Lung microvascular endothelial cell (primary cell): Measurements from ENCODE around the gene TKTL1. TPM values are rescaled to one million over a fixed set of nuclear protein-coding genes. Genes with fewer than 3 reads are reported as not detected.
"Not testable (repeated sequence)": the region's sequence is repeated elsewhere in the genome, so short reads cannot be mapped to it uniquely, and the experiment has no call there.

Experiments
- DNase-seq, 2 donors: peaks; one replicate each; pipeline versions ENCODE4 v3.0.0 to v3.0.0-alpha.2; 2010; ENCODE audit warnings: low read depth in 2 of 2
- total RNA-seq: library from RNA; depleted of rRNA; stranded (reverse); fragments of >200 nt; gene quantifications from 2 replicates; pipeline ENCODE4 v1.2.1, GENCODE V29; 2014

Gene TKTL1
- total RNA-seq, 1 donor from 2014 or later = not detected

GRCh38 chrX:154341399-154342298 lies 46.1 kb downstream of the TKTL1 start:
- not testable (repeated sequence) for DNase-seq

GRCh38 chrX:154343063-154343462 lies 47.5 kb downstream of the TKTL1 start:
- DNase-seq = not testable (repeated sequence)

- not testable (repeated sequence) for DNase-seq
These were observed 48.0 kb downstream of the TKTL1 start for GRCh38 chrX:154343620-154344019.

DNA sequence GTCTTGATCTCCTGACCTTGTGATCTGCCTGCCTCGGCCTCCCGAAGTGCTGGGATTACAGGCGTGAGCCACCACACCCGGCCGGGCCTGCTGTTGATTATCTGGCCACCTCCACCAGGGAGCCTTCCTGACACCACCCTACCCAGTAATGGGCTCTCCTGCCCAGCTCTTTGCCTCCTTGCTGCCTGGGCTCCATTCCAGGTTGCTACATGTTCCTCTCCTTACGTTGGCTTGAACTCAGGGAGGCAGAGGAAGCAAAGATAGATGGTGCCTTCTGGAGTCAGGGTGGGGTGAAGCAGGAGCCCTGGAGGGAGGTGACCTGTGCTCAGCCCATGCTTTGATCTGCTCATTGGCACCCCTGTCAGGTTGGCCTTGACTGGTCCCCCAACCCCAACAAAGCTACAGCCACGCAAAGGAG lies 52.5 kb downstream of the TKTL1 start:
- no peak for DNase-seq

- no peak for DNase-seq
These were observed 53.2 kb downstream of the TKTL1 start for GRCh38 chrX:154348646-154349358.

GRCh38 chrX:154349359-154349935 lies 53.9 kb downstream of the TKTL1 start:
- DNase-seq = no peak

GRCh38 chrX:154349979-154350378 lies 54.4 kb downstream of the TKTL1 start:
- DNase-seq = no peak

DNA sequence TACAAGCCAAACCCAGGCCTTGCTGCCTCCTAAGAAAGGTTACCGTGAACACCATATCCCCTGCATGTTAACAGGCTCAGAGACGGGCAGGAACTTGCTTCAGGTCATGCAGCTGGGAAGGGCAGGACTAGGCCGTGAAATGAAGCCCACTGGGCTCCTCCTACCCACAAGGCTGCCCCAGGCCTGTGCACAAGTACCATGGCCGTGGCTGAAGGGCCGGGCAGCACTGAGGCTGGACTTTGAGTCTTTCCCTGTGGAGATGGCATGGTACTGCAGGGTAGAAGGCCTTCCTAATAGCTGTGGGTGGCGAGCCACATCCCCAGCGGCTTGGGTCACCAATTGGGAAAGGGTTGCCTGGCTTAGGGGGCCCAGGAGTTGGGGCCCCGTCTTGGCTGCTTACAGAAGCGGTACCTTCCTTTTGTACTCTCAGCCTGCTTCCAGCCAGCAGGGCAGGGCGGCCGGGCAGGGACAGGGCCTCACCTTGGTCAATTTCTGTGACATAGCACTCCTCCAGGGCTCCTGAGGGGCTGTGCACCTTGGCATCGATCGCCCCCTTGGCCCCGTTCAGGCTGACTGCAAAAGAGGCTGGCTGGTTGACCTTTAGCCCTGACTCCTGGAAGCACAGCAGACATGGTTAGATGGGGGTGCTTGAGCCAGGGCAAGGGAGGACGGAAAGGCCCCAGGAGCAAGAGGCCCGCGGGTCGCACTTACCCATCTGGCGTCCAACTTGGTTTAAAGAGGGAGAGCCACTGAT lies 55.0 kb downstream of the TKTL1 start:
- no peak for DNase-seq

DNA sequence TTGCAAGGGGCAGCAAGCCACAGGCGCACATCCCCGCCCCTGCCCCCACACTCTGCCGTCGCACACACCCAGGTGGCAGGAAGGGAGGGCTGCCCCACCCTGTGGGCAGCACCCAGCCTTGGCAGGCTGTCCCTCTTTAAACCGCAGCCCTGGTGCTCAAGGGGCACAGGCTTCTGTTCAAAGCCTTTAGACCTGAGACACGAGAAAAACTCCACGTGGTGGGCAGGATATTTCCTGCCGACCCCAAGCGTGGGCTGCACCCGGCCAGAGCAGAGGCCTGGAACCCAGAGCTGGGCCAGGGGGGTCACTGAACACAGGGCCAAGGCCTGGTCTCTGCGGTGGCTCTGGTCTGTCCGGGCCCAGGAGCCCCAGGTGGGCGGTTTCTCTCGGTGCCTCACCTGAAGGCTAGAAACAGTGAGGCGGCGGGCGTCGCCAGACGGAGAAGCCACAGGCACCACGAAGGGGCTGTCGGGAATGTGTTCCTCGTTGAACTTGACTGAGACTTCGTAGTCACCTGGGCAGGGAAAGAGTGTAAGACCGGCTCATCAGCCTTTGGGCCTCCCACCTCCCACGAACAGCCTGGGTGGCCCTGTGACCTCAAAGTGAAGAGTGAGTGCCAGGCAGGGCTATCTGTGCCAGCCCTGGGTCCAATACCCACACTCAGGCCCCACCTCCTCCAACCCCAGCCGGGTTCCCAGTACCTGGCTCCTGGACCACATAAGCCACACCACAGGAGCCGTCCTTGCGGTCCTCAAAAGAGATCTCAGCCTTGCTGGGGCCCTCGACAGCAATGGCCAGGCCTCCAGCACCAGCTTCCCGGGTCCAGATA lies 55.8 kb downstream of the TKTL1 start:
- DNase-seq = no peak

DNA sequence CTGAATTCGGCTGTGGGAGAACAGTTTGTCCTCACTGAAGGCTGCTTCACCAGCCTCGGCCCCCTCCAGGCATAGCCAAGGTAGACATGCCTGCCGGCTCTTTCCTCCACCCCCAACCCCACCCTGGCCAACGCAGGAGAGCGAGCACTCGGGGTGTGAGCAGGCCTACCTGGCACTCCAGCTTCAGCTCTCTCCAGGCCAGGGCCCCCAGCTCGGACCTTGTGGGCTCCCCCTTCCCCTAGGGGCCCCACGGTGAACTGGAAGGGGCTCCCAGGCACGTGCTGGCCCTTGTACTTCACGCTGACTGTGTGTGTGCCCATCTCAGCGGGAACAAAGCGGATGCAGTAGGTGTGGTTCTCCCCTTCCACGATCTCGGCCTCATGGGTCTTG lies 56.4 kb downstream of the TKTL1 start:
- DNase-seq = no peak

DNA sequence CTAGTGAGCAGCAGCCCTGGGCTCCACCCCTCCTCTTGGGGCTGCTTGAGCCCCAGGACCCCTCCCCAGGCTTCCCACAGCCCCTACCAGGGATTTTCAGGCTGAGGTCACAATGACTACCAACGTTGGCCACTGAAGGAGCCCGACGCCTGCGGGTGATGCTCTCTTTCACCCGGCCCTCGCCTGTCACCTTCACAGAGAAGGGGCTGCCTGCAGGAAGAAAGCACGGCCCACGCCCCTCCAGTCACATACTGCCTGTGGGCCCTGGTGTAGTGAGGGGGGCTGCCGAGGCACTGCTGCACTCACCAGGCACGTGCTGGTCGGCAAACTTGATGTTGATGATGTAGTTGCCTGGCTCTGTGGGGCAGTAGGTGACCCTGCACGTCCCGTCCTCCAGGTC lies 56.9 kb downstream of the TKTL1 start:
- no peak for DNase-seq

DNA sequence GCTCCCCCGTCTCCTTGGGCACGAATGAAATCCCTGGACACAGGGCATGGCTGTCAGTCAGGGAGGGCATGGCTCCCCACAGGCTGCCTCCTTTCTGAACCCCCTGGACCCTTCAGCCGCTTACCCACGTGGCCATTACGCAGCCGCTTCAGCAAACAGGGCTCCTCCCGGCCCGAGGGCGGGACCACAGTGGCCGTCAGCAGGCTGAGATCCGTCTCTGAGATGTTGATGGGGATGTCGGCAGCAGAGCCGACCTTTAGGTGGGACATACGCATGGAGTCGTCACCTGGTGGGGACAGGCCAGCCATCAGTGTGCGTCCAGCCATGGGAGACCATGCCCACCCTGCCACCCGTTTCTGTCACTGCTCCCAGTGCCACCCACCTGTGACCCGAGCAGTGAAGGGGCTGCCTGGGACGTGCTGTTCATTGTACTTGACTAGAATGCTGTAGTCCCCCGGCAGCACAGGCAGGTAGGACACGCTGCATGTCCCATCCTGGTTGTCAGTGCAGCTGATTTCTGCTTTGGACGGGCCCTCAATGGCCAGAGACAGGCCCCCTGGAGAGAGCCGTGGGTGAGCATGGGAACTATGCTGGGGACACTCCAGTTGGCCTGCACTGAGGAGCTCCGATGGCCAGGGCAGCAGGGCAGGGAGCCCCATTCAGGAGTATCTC lies 57.7 kb downstream of the TKTL1 start:
- no peak for DNase-seq

- DNase-seq = no peak
These were observed 58.4 kb downstream of the TKTL1 start for GRCh38 chrX:154354013-154354412.

DNA sequence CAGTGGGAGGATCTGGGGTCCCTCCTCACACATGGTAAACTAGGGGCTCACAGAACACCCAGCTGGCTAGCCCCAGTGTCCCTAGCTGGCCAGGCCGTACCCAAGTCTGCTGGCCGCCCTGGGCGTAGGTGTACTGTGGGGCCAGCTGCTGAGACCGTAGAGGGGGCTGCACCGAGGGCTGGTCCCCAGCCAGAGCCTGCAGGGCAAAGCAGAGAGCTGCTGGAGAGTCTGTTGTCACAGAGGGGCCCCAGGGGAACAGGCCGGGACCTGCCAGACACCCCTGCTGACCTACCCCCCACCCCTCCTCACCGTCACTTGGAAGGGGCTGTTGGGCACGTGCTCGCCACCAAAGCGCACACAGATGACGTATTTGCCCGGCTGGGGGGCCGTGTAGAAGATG lies 58.9 kb downstream of the TKTL1 start:
- DNase-seq = no peak

GRCh38 chrX:154355094-154355775 lies 59.6 kb downstream of the TKTL1 start:
- DNase-seq = no peak

GRCh38 chrX:154355776-154356140 lies 60.2 kb downstream of the TKTL1 start:
- DNase-seq = no peak

- no peak for DNase-seq
These were observed 61.0 kb downstream of the TKTL1 start for GRCh38 chrX:154356596-154356995.

GRCh38 chrX:154357205-154357604 lies 61.6 kb downstream of the TKTL1 start:
- no peak for DNase-seq

DNA sequence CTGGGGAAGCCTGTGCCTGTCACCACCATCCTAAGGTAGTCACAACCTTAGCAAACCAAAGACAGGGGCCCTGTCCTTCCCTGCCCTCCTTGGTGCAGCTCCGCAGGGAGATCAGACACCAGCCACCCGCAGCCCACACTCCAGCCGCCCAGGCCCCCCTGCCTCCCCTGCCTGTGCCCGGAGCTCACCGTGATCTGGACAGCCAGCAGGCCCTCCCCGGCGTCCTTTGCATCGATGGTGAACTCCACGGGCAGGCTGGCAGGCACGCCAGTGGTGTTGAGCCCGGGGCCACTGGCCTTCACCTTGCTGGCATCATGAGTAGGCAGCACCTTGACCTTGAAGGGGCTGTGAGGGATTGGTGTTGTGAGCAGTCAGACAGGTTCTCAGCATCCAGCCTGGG lies 62.4 kb downstream of the TKTL1 start:
- DNase-seq = no peak

DNA sequence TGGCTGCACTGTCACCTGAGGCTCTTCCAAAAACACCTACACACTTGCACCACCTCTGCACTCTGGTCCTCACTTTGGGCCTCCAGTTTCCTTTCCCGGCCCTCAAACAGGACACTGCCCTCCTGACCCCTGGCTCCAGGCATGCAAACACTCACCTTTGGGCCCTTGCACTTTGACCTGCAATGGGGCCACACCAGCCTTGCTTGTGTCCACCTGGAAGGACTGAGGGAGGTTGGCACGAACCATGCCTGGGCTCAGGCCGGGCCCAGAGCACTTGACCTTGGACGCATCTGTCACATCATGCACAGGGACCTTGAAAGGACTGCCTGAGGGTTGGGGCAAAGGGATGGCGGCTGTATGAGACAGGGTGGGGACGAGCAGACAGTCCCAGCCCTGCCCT lies 63.2 kb downstream of the TKTL1 start:
- no peak for DNase-seq
